ENCODE results near the gene PLD1. TPM values are rescaled to one million over a fixed set of nuclear protein-coding genes. Genes with fewer than 3 reads are reported as not detected.
A peak's percentile ranks its signal among the peaks of the same experiment; 100 is the strongest.

PLD1 gene
- total and polyA plus RNA-seq, 5 donors, result 17.0 to 79.5 (median 53.9) TPM

GRCh38 chr3:171806200-171807128, 3.8 kb downstream of the PLD1 start:
- 45% methylated on average over 5 of the region's 5 CpGs for WGBS
- Histone ChIP-seq H3K27me3 (ENCODE audit: control insufficient read depth, insufficient read depth) (no peaks in the 10 kb centered on the region), H3K4me3 (ENCODE audit: low read length) (no peak overlapping the region), H3K27ac (ENCODE audit: low read length) (no peak overlapping the region), H3K9me3 (ENCODE audit: control insufficient read depth, low read length) (no peaks in the 10 kb centered on the region), H3K4me1 (ENCODE audit: control insufficient read depth, insufficient read depth, low read length) (peaks cover 8% of the 10 kb centered on the region)
- no peak for ATAC-seq
- intact Hi-C loops (cut with DNase I), result no loop called here
- no peak for DNase-seq

DNA sequence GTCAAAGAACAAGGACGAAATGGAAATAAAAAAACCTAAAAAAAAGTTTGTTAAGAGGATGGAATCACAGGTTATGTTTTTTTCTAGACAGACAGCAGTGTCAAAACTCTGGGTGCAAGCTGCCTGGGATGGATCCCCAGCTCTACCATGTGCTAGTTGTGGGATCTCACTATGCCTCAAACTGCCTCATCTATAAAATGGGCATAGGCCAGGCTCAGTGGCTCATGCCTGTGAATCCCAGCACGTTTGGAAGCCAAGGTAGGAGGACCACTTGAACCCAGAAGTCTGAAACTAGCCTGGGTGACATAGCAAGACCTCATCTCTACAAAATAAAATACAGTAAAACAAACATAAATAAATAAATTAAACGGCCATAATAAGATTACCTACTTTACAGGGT, 4.6 kb downstream of the PLD1 start:
- intact Hi-C loops (cut with DNase I), result no loop called here
- Histone ChIP-seq H3K27ac (ENCODE audit: low read length) (peak overlapping the region; percentile 81), H3K27me3 (ENCODE audit: control insufficient read depth, insufficient read depth) (no peaks in the 10 kb centered on the region), H3K9me3 (ENCODE audit: control insufficient read depth, low read length) (no peaks in the 10 kb centered on the region), H3K4me3 (ENCODE audit: low read length) (no peak overlapping the region), H3K4me1 (ENCODE audit: control insufficient read depth, insufficient read depth, low read length) (peaks cover 8% of the 10 kb centered on the region)
- DNase-seq (no peak), ATAC-seq (no peak)
- 47% methylated on average over 3 of the region's 3 CpGs for WGBS

DNA sequence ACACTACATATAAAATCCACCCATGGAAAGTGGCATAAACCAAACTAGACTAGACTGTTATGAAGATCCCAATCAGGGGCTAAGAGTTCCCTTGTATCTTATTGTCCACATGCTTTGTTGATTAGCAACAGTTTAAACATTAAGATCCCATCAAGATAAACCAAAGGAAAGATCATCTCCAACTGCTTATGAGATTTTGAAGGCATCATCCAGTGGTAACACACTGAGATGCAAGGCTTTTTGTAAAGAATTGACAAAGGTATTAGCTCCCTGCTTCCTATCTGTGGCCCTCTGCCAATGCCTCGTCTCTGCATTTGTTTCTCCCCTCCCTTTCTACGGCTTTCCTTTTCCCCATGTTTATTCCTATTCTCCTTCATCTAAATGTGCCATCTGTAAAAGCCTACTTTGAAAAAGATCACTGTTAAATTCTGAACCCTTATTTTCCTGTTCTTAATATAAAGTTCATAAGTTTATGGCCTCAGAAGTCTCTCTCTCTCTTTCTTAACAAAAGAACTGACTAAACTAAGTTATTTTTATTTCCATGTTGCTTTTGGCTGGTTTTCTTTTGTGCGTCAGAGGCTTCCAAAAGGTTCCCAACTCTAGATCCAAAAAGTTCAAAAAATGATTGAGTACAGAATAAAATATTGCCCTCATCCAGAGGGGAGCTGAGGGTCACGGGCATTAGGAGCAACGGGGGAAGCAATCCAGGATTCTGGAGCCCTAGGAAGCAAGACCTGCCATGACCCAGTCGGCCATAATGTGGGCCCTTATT, 5.5 kb downstream of the PLD1 start:
- Histone ChIP-seq H3K27ac (ENCODE audit: low read length) (peak overlapping the region; percentile 81), H3K4me3 (ENCODE audit: low read length) (no peak overlapping the region), H3K9me3 (ENCODE audit: control insufficient read depth, low read length) (no peaks in the 10 kb centered on the region), H3K4me1 (ENCODE audit: control insufficient read depth, insufficient read depth, low read length) (peaks cover 8% of the 10 kb centered on the region), H3K27me3 (ENCODE audit: control insufficient read depth, insufficient read depth) (no peaks in the 10 kb centered on the region)
- peak; percentile 46 to 48 for ATAC-seq
- DNase-seq, result peak; percentile 31 to 64 (median 64)
- intact Hi-C loops (cut with DNase I), result no loop called here
- WGBS, result 34% methylated on average over 6 of the region's 6 CpGs

- ATAC-seq, result no peak
- peaks cover 8% of the 10 kb centered on the region for H3K4me1 ChIP-seq (ENCODE audit: control insufficient read depth, insufficient read depth, low read length)
- no peak overlapping the region for H3K4me3 ChIP-seq (ENCODE audit: low read length)
- no peak for DNase-seq
- no peaks in the 10 kb centered on the region for H3K27me3 ChIP-seq (ENCODE audit: control insufficient read depth, insufficient read depth)
- no peaks in the 10 kb centered on the region for H3K9me3 ChIP-seq (ENCODE audit: control insufficient read depth, low read length)
- H3K27ac ChIP-seq (ENCODE audit: low read length), result no peak overlapping the region
- WGBS, result 79% methylated on average over 4 of the region's 4 CpGs
- intact Hi-C loops (cut with DNase I), result no loop called here
Observed at GRCh38 chr3:171803044-171803443, 7.2 kb downstream of the PLD1 start.

DNA sequence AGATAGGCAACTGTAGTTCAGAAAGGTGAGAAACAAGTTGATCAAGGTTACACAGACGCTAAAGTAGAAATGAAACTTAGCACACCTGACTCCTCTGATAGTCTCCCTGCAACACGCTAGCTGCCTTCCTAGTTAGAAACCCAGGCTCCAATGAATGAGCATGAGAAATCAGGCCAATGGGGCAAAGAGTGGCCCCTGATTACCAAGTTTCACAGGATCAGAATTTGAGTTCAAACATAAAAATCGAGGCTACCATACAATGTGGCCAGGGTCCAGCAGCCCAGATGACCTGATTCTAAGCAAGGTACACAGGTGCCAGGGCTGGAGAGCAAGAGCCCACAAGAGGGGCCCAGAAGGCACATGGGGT, 7.7 kb downstream of the PLD1 start:
- H3K9me3 ChIP-seq (ENCODE audit: control insufficient read depth, low read length), result no peaks in the 10 kb centered on the region
- H3K4me3 ChIP-seq (ENCODE audit: low read length), result no peak overlapping the region
- intact Hi-C loops (cut with DNase I), result no loop called here
- H3K4me1 ChIP-seq (ENCODE audit: control insufficient read depth, insufficient read depth, low read length), result peaks cover 8% of the 10 kb centered on the region
- no peaks in the 10 kb centered on the region for H3K27me3 ChIP-seq (ENCODE audit: control insufficient read depth, insufficient read depth)
- no peak overlapping the region for H3K27ac ChIP-seq (ENCODE audit: low read length)
- DNase-seq (no peak), ATAC-seq (no peak)
- 90% methylated on average over 3 of the region's 3 CpGs for WGBS

- Histone ChIP-seq H3K9me3 (ENCODE audit: control insufficient read depth, low read length) (no peaks in the 10 kb centered on the region), H3K4me3 (ENCODE audit: low read length) (no peak overlapping the region), H3K27me3 (ENCODE audit: control insufficient read depth, insufficient read depth) (no peaks in the 10 kb centered on the region), H3K4me1 (ENCODE audit: control insufficient read depth, insufficient read depth, low read length) (peaks cover 8% of the 10 kb centered on the region), H3K27ac (ENCODE audit: low read length) (peak overlapping the region; percentile 12)
- ATAC-seq (no peak), DNase-seq (no peak)
- intact Hi-C loops (cut with DNase I), result no loop called here
- WGBS, result 62% methylated on average over 4 of the region's 4 CpGs
Observed at GRCh38 chr3:171801738-171802589, 8.3 kb downstream of the PLD1 start.

- Histone ChIP-seq H3K4me3 (ENCODE audit: low read length) (no peak overlapping the region), H3K27me3 (ENCODE audit: control insufficient read depth, insufficient read depth) (no peaks in the 10 kb centered on the region), H3K27ac (ENCODE audit: low read length) (no peak overlapping the region), H3K9me3 (ENCODE audit: control insufficient read depth, low read length) (no peaks in the 10 kb centered on the region), H3K4me1 (ENCODE audit: control insufficient read depth, insufficient read depth, low read length) (peaks cover 4% of the 10 kb centered on the region)
- ATAC-seq, result no peak
- intact Hi-C loops (cut with DNase I), result no loop called here
- WGBS, result 98% methylated on average over 1 of the region's 1 CpG
- no peak for DNase-seq
Observed at GRCh38 chr3:171799501-171799900, 10.8 kb downstream of the PLD1 start.

DNA sequence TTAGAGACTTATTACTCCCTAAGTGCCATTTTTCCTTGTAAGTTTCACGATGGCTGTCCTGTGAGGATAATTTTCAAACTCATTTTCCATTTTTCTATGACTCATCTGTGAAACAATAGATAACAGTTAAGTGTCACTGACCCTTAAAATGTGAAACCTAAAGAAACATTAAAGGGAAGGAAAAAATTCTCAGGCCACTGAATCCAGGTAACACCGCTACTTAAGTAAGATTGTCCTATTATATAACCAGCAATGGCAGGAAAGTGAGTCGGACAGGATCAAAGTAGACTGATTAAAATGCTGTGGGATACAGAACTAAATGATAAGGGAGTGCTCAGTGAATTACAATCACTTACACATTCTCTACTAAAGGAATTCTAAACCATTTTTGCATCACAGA, 12.4 kb downstream of the PLD1 start:
- WGBS, result 68% methylated on average over 3 of the region's 3 CpGs

DNA sequence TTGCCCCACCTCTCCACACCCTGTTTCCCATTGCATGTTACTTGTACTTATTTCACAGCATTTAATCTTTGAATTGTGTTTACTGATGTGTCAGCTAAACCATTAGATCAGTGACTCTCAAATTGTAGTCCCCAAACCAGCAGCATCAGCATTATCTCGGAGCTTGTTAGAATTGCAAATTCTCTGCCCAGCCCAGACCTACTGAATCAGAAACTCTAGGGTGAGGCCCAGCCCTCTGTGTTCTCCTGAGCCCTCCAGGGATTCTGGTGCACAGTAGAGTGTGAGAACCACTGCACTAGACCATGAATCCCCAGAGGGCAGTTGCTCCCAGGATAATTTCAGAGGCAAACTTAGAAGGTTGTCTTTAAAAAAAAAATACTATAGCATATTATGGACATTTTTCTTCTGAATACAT, 13.0 kb downstream of the PLD1 start:
- peak in 1 of 2 donors; percentile 58 for ATAC-seq
- DNase-seq, result no peak
- intact Hi-C loops (cut with DNase I), result no loop called here
- 67% methylated on average over 1 of the region's 1 CpG for WGBS
- Histone ChIP-seq H3K9me3 (ENCODE audit: control insufficient read depth, low read length) (no peaks in the 10 kb centered on the region), H3K4me1 (ENCODE audit: control insufficient read depth, insufficient read depth, low read length) (peaks cover 2% of the 10 kb centered on the region), H3K27ac (ENCODE audit: low read length) (no peak overlapping the region), H3K4me3 (ENCODE audit: low read length) (no peak overlapping the region), H3K27me3 (ENCODE audit: control insufficient read depth, insufficient read depth) (no peaks in the 10 kb centered on the region)

More for the DNA sequence above, 12.4 kb downstream of the PLD1 start:
- no peak overlapping the region for H3K4me3 ChIP-seq (ENCODE audit: low read length)
- no peaks in the 10 kb centered on the region for H3K27me3 ChIP-seq (ENCODE audit: control insufficient read depth, insufficient read depth)
- peaks cover 4% of the 10 kb centered on the region for H3K4me1 ChIP-seq (ENCODE audit: control insufficient read depth, insufficient read depth, low read length)
- intact Hi-C loops (cut with DNase I), result no loop called here
- ATAC-seq, result no peak
- no peaks in the 10 kb centered on the region for H3K9me3 ChIP-seq (ENCODE audit: control insufficient read depth, low read length)
- no peak for DNase-seq
- H3K27ac ChIP-seq (ENCODE audit: low read length), result no peak overlapping the region

DNA sequence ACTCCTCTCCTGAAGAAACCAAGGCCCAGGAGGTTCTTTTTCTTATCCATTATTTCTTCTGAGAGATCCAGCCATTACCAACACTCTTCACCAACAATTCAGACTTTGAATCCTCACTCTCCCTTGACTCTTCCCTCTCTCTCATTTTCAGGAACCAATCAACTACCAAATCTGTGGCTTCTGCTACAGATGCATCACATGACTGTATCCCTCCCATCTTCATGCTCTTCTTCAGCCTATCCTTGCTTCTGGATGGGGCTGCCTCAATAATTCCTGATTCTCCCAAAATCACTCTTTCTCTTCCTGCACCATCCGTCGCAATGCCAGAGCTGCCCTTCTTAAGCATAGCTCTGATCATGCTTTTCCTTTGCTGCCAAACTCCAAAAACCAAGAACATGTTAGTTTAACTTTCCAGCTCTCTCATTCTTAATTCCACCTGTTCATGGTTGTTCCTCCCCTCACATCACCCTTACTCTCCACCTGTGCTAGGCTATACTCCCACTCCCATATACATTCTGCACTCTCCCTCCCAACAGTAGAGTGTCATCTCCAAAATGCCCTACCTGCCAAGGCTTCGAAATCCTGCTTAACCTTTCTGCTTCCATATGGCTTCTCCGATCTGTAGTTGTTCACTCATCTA, 13.5 kb downstream of the PLD1 start:
- peaks cover 7% of the 10 kb centered on the region for H3K4me1 ChIP-seq (ENCODE audit: control insufficient read depth, insufficient read depth, low read length)
- intact Hi-C loops (cut with DNase I), result no loop called here
- WGBS, result 97% methylated on average over 4 of the region's 4 CpGs

More for the DNA sequence above, 13.5 kb downstream of the PLD1 start:
- no peak for ATAC-seq
- DNase-seq, result no peak
- Histone ChIP-seq H3K9me3 (ENCODE audit: control insufficient read depth, low read length) (no peaks in the 10 kb centered on the region), H3K27ac (ENCODE audit: low read length) (no peak overlapping the region), H3K4me3 (ENCODE audit: low read length) (no peak overlapping the region), H3K27me3 (ENCODE audit: control insufficient read depth, insufficient read depth) (no peaks in the 10 kb centered on the region)
